Panc1 (cell line): ENCODE measurements around the gene MIPOL1. TPM values are rescaled to one million over a fixed set of nuclear protein-coding genes. Genes with fewer than 3 reads are reported as not detected.

ENCODE experiments used
- ATAC-seq: fragments of 200-7000 bp; cut with Tn5 transposase; 2 replicates; pipeline ENCODE4 v1.9.1; 2020; ENCODE audit warnings: mild to moderate bottlenecking, moderate library complexity
- BruUV-seq: library from RNA; stranded (reverse); fragments of 400-500 nt; replicated peaks from 2 replicates; lab custom pipeline; 2021; lab: Mats Ljungman, UMichigan
- CTCF ChIA-PET: fragments of 300-600 bp; sonication (Branson Sonifier 250); formaldehyde crosslinking; loops from one replicate; lab custom pipeline; 2022; ENCODE audit warnings: antibody characterized with exemption; lab: Charles Lee
- POLR2A ChIA-PET: fragments of 300-600 bp; sonication (Branson Sonifier 250); formaldehyde crosslinking; loops from one replicate; lab custom pipeline; 2022; ENCODE audit warnings: antibody characterized with exemption; lab: Charles Lee
- DNase-seq: peaks from one replicate; pipeline ENCODE4 v3.0.0-alpha.2; 2010; ENCODE audit warnings: low read depth, low spot score
- H3K27ac ChIP-seq: 2 replicates; pipeline ENCODE4 v1.5.1; 2011; ENCODE audit warnings: mild to moderate bottlenecking, low read length, inconsistent platforms
- H3K27me3 ChIP-seq: fragments of 200-500 bp; sonication (Bioruptor generic); 2 replicates; pipeline ENCODE4 v1.6.0; 2014; ENCODE audit warnings: low read length, inconsistent platforms; ENCODE audit not compliant: control insufficient read depth, insufficient read depth
- H3K36me3 ChIP-seq: fragments of 200-500 bp; sonication (Bioruptor generic); 2 replicates; pipeline ENCODE4 v1.5.1; 2014; ENCODE audit warnings: inconsistent platforms, mild to moderate bottlenecking, low read length, moderate library complexity; ENCODE audit not compliant: control insufficient read depth, insufficient read depth
- H3K4me1 ChIP-seq: 2 replicates; pipeline ENCODE4 v1.5.1; 2011; ENCODE audit warnings: inconsistent platforms, mild to moderate bottlenecking, low read length, moderate library complexity; ENCODE audit not compliant: control insufficient read depth, insufficient read depth
- H3K4me3 ChIP-seq, 2 experiments: 2 replicates each; pipeline ENCODE4 v1.5.1; 2011 to 2012; ENCODE audit warnings: low read depth in 2 of 2, low read length in 2 of 2, mild to moderate bottlenecking in 2 of 2, inconsistent platforms in 1 of 2, moderate library complexity in 1 of 2
- H3K9me3 ChIP-seq: fragments of 200-500 bp; sonication (Bioruptor generic); 2 replicates; pipeline ENCODE4 v1.5.1; 2014; ENCODE audit warnings: low read depth, mild to moderate bottlenecking, inconsistent platforms, low read length, moderate library complexity; ENCODE audit not compliant: control insufficient read depth, insufficient read depth
- CTCF ChIP-seq: fragments of 450-650 bp; IDR thresholded peaks from 2 replicates; pipeline ENCODE4 v1.5.1; 2017; ENCODE audit warnings: mild to moderate bottlenecking
- POLR2AphosphoS5 ChIP-seq: IDR thresholded peaks from 2 replicates; pipeline ENCODE4 v1.6.1; 2012; ENCODE audit warnings: mild to moderate bottlenecking, low read depth, low read length, moderate library complexity
- REST ChIP-seq, 2 experiments: IDR thresholded peaks; 2 replicates each; pipeline ENCODE4 v1.6.1; 2011 to 2012; ENCODE audit warnings: low read depth in 2 of 2, control low read depth in 1 of 2, low read length in 1 of 2, mild to moderate bottlenecking in 1 of 2, moderate library complexity in 1 of 2; ENCODE audit not compliant: insufficient read depth in 1 of 2
- SIN3A ChIP-seq: IDR thresholded peaks from 2 replicates; pipeline ENCODE4 v1.6.1; 2012; ENCODE audit warnings: low read depth, mild to moderate bottlenecking, low read length, moderate library complexity, borderline replicate concordance; ENCODE audit not compliant: insufficient read depth
- TCF7L2 ChIP-seq: IDR thresholded peaks from 2 replicates; pipeline ENCODE4 v1.6.1; 2011; ENCODE audit warnings: mild to moderate bottlenecking, low read depth, low read length, inconsistent platforms
- in situ Hi-C: cut with HindIII; loops from 2 replicates; pipeline ENCODE4 v1.10.0; 2016; ENCODE audit warnings: low sequenced_read_pairs, low pct_unique_long_range_greater_than_20kb
- intact Hi-C: fragments of 100-400 bp; cut with micrococcal nuclease; formaldehyde crosslinking; loops from one replicate; pipeline ENCODE4 v1.10.0; 2022; ENCODE audit not compliant: unreplicated experiment
- total RNA-seq: library from RNA; stranded (reverse); gene quantifications from one replicate; pipeline ENCODE4 v1.2.1, GENCODE V29; 2021; ENCODE audit not compliant: unreplicated experiment

MIPOL1 gene
- total RNA-seq, 1 experiment from 2014 or later: 12.8 TPM

- H3K27ac ChIP-seq: no peak overlapping the region
- ChIA-PET POLR2A (no interaction called here), CTCF (no interaction called here)
- H3K27me3 ChIP-seq: no peaks in the 10 kb centered on the region
- no peaks in the 10 kb centered on the region for H3K9me3 ChIP-seq
- no peak for TF ChIP-seq TCF7L2
- BruUV-seq: no TSS peak
- H3K4me1 ChIP-seq: no peaks in the 10 kb centered on the region
- no peaks in the 10 kb centered on the region; the same call in 1 of the 2 replicates for H3K36me3 ChIP-seq
- no peak for DNase-seq
- no peak for ATAC-seq
- intact Hi-C loops: no loop called here
- H3K4me3 ChIP-seq: no peak overlapping the region
- in situ Hi-C loops: no loop called here
Observed at GRCh38 chr14:37268788-37269187, 71.1 kb downstream of the MIPOL1 start.

- no peaks in the 10 kb centered on the region for H3K4me1 ChIP-seq
- in situ Hi-C loops (no loop called here), intact Hi-C loops (no loop called here)
- DNase-seq: no peak
- no peak for ATAC-seq
- no peak overlapping the region for H3K4me3 ChIP-seq
- CTCF ChIA-PET: no interaction called here
- no peaks in the 10 kb centered on the region for H3K27me3 ChIP-seq
- no peak overlapping the region for H3K27ac ChIP-seq
- no peaks in the 10 kb centered on the region; the same call in 1 of the 2 replicates for H3K36me3 ChIP-seq
- TF ChIP-seq REST (IDR thresholded peaks at IDR 0.05; ENCODE audit: insufficient read depth in 1 of 2, low read depth in 2 of 2, low read length in 1 of 2) (no peak), TCF7L2 (no peak), CTCF (no peak), SIN3A (no peak), POLR2AphosphoS5 (no peak)
- no TSS peak for BruUV-seq
- POLR2A ChIA-PET: no interaction called here
- H3K9me3 ChIP-seq: no peaks in the 10 kb centered on the region
Observed at GRCh38 chr14:37270629-37271028, 72.9 kb downstream of the MIPOL1 start.

GRCh38 chr14:37272569-37272968 is 74.8 kb downstream of the MIPOL1 start:
- TF ChIP-seq CTCF (no peak), TCF7L2 (no peak), POLR2AphosphoS5 (no peak), SIN3A (no peak), REST (IDR thresholded peaks at IDR 0.05; ENCODE audit: insufficient read depth in 1 of 2, low read depth in 2 of 2, low read length in 1 of 2) (no peak)
- no peak for ATAC-seq
- intact Hi-C loops: no loop called here
- no peaks in the 10 kb centered on the region for H3K9me3 ChIP-seq
- H3K27ac ChIP-seq: no peak overlapping the region
- no peaks in the 10 kb centered on the region for H3K27me3 ChIP-seq
- DNase-seq: no peak
- ChIA-PET POLR2A (no interaction called here), CTCF (no interaction called here)
- no TSS peak for BruUV-seq
- in situ Hi-C loops: no loop called here
- H3K4me1 ChIP-seq: no peaks in the 10 kb centered on the region
- no peaks in the 10 kb centered on the region; the same call in 1 of the 2 replicates for H3K36me3 ChIP-seq
- no peak overlapping the region for H3K4me3 ChIP-seq
